HL-60/S4 (cell line): ENCODE data around the gene CYCS.
"Not testable (repeated sequence)": the region's sequence is repeated elsewhere in the genome, so short reads cannot be mapped to it uniquely, and the experiment has no call there.

ENCODE experiments used
- in situ Hi-C: fragments of 300-500 bp; cut with MboI; formaldehyde crosslinking; loops from 2 replicates; pipeline ENCODE4 v1.14.3; 2022; ENCODE audit warnings: low sequenced_read_pairs

CYCS gene

DNA sequence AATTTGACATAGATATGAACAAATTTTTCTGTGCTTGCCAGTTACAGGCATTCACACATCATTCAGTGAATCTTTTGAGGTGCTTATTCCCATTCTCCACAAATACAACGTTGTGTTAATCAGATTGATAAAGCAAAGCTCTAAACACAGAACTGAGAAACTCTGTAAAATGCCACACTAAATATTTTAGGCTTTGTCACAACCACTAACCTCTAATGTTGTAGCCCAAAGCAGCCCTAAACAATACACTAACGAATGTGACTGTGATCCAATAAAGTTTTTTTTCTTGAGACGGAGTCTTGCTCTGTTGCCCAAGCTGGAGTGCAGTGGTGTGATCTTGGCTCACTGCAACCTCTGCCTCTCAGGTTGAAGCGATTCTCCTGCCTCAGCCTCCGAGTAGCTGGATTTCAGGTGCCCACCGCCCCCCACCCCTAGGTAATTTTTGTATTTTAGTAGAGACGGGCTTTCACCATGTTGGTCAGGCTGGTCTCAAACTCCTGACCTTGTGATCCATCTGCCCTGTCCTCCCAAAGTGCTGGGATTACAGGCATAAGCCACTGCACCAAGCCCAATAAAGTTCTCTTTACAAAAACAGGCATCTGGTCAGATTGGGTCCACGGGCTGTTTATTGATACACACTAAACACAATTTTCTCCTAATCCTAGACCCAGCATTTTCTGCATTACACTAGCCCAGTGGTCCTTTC, 6.9 kb downstream of the CYCS start:
- in situ Hi-C loops, result no loop called here

DNA sequence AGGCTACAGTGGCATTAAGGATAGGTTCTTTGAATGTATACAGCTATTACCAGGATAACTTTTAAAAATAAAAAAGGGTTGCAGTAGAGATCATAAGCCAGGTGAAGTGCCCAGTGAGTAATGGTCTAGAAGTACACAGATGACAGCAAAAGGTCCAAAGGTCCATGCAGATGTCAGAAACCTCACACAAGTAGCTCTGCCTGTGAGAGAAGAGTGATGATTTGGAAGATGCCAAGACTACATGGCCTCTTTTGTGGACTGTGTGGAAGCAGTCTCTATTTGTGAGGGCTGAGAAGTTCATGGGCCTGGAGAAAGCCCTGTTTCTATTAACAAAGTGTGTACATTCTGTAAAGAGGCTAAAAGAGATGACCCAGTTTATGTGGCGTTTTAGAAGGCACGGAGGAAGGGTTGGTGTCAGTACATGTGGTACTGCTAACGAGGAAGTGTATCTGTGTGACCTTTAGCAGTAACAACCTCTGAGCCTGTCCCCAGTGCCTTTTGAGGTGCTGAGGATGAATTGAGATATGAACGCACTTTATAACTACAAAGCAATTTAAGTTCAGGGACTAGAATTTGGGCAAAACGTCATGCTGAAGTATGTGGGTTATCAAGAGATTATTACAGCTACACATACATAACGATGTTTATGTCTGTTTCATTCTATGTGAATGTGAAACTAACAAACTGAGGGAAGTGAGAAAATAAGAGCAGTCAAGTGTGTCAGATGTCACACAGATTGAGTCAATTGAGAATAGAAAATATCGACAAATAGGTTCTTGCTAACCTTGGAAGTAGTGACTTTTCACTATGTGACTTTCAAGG, 7.6 kb downstream of the CYCS start:
- in situ Hi-C loops, result no loop called here

DNA sequence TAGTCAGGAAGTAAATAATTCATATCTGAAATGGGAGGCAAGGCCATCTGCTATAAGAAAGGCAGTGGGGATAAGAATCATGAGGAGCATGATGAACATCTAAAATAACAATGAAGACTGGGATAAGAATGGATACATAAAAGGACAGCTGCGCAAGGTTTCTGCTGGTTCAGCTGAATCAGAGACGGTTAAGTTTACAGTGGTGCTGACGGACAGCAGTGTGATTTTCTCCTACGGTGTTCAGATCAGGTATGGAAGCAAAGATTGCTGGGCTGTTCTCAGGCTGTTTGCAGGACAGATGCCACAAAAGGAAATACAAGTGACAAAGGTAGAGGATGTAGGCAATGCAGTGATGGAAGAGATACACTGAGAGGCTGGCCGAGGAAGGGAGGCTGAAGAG, 8.4 kb downstream of the CYCS start:
- in situ Hi-C loops, result no loop called here

DNA sequence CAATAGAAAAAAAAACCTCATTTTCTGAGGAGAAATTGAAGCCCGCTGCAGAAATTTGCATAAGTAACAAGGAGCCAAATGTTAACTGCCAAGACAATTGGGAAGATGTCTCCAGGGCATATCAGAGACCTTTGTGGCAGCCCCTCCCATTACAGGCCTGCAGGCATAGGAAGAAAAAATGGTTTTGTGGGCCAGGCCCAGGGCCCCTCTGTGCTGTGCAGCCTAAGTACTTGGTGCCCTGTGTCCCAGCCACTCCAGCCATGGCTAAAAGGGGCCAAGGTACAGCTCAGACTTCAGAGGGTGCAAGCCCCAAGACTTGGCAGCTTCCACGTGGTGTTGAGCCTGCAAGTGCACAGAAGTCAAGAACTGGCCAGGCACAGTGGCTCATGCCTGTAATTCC, 14.5 kb downstream of the CYCS start:
- in situ Hi-C loops, result not testable (repeated sequence)

DNA sequence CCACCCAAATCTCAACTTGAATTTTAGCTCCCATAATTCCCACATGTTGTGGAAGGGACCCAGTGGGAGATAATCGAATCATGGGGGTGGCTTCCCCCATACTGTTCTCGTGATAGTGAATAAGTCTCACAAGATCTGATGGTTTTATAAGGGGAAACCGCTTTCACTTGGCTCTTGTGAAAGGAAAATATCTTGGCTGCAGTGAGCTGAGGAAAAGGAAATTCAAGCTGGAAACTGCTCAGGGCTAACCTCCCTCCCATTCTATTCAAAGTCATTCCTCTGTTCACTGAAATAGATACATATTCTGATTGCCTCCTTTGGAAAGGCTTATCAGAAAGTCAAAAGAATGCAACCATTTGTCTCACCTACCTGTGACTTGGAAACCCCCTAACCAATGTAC, 15.8 kb downstream of the CYCS start:
- in situ Hi-C loops, result no loop called here

DNA sequence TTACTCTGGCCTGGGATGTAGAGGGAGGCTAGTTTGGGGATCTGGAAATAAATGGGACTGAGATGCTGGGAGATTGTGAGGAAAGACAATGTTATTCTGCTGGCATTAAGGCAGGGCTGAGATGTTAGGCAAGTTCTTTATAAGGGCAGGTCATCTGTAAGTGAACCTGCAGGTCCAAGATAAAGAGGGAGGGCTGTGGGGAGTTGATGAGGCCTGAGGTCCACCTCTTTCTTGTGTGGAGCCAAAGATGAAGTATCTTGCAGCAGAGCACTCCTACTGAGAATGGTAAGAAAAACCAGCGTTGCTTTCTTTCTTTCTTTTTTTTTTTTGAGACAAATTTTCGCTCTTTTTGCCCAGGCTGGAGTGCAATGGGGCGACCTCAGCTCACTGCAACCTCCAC, 19.1 kb downstream of the CYCS start:
- in situ Hi-C loops, result no loop called here

DNA sequence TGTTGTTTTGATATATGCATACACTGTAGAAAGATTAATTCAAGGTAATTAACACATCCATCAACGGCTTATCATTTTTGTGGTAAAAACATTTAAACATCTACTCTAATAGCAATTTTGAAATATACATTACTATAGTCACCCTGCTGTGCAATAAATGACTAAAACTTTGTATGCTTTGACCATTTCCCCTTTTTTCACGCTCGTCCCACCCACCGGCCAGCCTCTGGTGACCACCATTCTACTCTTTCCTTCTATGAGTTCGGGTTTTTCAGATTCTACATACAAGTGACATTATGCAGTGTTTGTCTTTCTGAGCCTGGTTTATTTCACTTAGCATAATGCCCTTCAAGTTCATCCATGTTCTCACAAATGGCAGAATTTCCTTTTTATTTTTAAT, 21.3 kb downstream of the CYCS start:
- in situ Hi-C loops, result no loop called here

DNA sequence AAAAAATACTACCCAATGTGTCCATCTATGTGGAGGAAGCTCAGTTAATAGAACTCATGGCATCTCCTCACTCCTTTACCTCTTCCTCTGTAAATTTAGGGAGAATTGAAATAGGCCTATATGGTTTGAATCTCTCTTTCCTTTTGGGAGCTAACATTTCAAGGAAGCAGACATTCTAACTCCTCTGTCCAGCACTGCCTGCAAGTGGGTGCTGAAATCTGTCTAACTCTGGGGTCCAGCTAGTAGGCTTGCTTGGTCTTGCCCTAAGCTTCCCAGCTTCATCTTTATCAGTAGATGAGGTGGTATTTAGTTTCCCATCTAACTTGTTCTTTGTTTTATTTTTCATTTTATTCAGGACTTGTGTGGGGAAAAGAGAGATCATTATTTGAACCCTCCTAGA, 23.2 kb downstream of the CYCS start:
- in situ Hi-C loops, result no loop called here

DNA sequence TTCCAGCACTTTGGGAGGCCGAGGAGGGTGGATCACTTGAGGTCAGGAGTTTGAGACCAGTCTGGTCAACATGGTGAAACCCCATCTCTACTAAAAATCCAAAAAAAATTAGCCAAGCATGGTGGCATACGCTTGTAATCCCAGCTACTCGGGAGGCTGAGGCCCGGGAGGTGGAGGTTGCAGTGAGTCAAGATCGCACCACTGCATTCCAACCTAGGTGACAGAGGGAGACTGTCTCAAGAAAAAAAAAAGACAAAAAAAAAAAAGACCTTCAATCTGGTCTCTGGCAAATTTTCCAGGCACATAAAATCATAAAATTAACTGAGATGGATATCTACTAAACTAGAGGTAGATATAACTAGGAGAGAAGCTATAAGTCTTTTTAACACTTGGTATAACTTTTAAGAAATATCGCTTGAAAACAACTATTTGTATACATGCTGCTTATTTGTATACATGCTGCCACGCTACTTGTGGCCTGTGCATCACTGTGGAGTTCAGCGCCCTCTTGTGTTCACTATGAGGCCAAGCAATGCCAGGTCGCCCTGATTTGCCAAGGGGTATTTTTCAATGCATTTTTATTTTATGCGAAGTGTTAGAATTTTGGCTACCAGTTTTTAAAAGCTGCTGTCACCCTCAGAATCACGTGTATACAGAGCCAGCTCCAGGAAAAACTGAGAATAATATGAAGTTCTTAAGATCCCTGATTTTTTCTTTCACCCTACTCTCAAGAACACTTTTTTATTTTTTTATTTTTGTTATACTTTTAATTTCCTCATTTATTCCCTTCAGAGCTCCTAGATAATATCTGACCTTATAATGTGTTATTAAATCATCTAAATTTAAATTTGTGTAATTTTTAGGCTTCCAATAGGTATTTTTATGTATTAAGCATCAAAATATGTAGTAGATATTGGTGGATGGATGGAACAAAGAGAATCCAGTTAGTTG, 26.7 kb downstream of the CYCS start:
- in situ Hi-C loops, result loop anchor here (10.0 to 25.0 kb wide), 3 partner anchors 294 to 1536 kb away; partner anchors contain the start of gene NPY

DNA sequence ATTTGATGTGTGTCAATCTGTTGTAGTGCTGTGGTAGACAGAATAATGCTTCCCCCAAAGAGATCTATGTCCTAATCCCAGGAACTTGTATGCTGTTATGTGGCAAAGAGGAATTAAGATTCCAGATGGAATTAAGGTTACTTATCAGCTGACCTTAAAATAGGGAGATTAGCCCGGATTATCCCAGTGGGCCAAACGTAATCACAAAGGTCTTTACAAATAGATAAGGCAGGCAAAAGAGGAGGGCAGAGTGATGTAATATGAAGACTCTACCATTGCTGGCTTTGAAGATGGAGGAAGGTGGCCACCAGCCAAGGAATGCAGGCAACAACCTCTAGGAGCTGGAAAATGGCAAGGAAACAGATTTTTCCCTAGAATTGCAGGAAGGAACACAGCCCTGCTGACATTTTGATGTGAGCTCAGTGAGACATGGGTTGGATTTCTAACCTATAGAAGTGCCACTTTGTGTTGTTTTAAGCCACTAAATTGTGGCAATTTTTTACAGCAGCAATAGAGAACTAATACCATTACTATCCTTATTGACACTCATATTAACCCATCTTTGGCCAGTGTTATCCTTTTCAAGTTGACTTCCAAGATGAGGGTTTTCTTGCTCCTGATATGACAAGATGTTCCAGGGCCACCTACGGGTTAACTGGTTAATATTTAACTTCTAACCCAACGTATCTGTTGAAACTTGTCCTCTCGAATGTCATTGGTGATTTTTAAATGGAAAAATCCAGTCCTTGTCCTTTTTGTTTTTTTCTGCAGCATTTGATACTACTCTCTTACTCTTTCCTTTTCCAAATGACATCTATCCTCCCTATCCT, 29.3 kb downstream of the CYCS start:
- in situ Hi-C loops, result loop anchor here (10.0 to 25.0 kb wide), 3 partner anchors 291 to 1533 kb away; partner anchors contain the start of gene NPY

DNA sequence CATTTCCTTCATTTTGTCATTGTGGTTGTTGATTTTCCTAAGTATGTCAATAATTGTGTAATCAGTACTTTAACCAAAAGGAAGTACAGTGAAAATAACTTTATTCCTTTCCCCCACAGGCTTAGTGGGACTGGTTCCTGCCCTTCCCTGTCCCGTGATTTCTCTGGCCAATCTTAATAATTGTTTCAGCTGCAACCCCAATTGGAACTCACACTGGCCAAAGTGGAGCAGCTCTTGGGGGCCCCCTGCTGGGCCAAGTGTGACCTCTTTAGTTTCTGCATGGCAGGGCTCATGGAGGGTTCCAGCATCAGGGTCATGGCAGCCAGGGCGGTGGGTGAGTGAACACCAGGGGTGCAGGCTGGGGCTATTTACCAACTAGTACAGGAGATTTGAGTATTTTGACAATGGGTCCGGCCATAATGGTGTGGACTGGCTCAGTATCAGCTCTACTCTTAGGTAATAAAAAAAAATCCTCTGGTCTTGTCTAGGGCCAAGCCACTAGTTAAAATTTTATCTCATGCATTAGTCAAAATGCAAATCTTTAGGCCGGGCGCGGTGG, 31.7 kb downstream of the CYCS start:
- in situ Hi-C loops, result loop anchor here (10.0 to 25.0 kb wide), 3 partner anchors 289 to 1531 kb away; partner anchors contain the start of gene NPY

DNA sequence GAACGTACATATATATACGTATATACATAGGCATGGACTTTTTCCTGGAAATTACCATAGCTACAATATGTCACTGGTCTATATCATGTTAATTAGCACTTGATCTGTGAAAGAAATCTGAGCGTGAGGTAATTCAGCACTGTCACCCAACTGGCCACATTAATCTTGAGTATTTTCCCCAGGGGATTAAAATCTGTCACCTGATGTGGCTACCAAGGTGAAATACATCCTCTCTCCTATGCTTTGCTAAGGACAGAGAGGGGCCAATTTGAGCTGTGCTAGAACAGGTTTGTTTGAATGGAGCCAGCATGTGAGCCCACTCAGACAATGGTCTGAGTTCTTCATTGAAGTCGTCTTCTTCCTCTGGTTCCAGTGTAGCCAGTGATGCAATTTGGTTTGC, 33.3 kb downstream of the CYCS start:
- in situ Hi-C loops, result loop anchor here (10.0 to 25.0 kb wide), 3 partner anchors 287 to 1529 kb away; partner anchors contain the start of gene NPY

DNA sequence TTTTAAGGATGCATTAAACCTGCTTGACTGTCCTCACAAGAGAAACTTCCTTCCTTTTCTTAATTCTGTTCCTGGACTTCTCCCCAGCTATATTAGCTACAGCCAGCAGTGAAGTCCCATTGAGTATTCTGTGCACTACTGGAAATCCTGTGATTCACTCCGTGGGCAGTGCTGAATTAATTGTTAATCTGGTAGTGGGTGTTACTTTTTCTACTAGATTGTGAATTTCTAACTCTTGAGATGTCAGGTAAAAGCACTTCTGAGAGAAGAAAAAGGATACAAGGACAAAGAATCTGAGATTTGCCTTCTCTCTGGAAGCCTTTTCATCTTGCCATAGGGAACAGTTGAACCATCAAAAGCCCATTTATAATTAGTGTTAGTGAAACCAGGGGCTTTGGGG, 33.9 kb downstream of the CYCS start:
- in situ Hi-C loops, result loop anchor here (10.0 to 25.0 kb wide), 3 partner anchors 286 to 1529 kb away; partner anchors contain the start of gene NPY

DNA sequence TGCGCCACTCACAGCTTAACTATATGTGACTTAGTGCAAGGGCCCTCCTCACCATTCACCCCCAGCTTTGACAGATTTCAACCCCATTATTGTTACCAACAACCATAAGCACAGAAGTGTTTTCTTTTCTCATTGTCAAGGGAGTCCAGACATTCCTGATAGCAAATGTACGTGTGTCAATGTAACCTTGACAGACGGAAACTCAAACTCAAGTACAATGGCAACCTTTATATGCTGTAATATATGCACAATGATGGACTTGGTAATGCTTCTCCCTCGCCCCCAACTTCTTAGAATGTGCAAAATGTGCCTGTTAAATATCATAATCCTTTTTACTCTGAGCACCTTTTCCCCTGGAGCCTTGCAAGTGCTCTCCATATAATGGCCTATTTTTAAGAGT, 34.7 kb downstream of the CYCS start:
- in situ Hi-C loops, result loop anchor here (10.0 to 25.0 kb wide), 3 partner anchors 286 to 1528 kb away; partner anchors contain the start of gene NPY

DNA sequence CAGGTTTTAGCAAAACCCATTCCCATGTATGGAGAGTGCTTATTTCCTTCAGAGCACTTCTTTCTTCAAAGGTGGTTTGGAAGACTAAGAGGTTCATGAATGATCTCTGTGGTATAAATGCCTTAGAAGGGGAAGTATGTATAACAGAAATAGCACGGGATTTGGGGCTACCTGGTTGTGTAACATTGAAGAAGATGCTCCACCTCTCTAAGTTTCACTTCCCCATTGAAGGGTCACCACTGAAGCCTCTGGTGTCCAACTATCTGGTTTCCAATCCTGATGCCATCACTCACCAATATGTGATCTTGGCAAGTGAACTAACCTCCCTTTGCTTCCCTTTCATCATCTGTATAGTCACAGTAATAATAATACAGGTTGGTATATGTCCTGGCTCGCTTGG, 37.2 kb downstream of the CYCS start:
- in situ Hi-C loops, result loop anchor here (25.0 kb wide), 2 partner anchors 801 to 1526 kb away; partner anchors contain the start of gene NPY

DNA sequence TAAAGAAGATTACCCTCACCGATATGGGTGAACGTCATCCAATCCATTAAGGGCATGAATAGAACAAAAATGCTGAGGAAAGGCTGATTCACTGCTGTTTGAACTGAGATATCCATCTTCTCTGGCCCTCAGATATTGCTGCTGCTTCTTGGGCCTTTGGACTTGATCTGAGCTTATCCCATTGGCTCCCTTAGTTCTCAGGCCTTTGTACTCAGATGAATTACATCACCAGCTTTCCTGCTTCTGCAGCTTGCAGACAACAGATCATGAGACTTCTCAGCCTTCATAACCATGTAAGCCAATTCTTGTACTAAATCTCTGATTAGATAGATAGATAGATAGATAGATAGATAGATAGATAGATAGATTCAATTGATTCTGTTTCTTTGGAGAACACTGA, 40.2 kb downstream of the CYCS start:
- in situ Hi-C loops, result loop anchor here (25.0 kb wide), 2 partner anchors 798 to 1523 kb away; partner anchors contain the start of gene NPY

DNA sequence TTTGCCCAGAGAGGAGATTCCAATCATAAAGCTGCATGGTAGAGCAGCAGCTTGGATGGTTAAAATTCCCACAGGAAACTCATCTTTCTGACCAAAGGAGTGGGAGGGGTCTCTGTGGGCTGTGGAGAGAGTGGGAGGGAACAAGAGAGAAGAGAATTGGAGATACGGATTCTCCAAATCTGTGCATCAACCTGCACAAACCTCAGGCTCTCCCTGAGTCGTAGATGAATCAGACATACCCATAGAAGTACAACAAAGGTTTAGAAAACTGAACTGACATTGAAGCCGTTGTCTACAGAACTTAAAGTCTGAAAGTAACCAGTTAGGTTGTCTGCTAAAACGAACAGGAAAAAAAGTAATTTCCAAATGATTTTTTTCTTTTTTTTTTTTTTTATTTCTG, 41.9 kb downstream of the CYCS start:
- in situ Hi-C loops, result loop anchor here (25.0 kb wide), 2 partner anchors 796 to 1521 kb away; partner anchors contain the start of gene NPY

DNA sequence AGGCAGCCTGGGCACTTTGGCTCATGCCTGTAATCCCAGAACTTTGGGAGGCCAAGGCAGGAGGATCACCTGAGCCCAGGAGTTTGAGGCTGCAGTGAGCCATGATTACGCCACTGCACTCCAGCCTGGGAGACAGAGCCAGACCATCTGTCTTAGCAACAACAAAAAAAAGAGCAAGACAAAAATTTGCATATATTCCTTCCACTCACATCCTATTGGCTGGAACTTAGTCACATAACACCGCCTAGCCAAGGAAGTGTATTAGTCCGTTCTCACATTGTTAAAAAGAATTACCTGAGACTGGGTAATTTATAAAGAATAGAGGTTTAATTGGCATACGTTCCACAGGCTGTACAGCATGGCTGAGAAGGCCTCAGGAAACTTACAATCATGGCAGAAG, 43.0 kb downstream of the CYCS start:
- in situ Hi-C loops, result loop anchor here (25.0 kb wide), 2 partner anchors 795 to 1520 kb away; partner anchors contain the start of gene NPY

DNA sequence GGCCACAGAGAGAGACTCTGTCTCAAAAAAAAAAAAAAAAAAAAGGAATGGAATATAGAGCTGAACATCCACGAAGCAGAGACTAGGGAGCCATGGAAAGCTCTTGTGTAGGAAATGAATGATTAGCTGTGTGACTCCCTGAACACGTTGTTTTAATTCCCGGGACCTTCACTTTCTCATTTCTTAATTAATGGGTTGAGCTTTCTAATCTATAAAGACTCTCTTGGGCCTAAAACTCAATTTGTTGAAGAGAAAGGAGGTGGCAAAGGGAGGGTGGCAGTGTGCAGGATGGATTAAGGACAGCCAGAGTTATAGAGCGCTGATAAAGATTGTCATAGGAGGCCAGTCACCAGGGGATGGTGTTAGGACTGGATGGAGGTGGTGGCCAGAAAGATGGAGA, 48.0 kb downstream of the CYCS start:
- in situ Hi-C loops, result loop anchor here (25.0 kb wide), 2 partner anchors 790 to 1515 kb away; partner anchors contain the start of gene NPY
